Measurements from ENCODE around the gene SHANK2.

Gene SHANK2

GRCh38 chr11:71249301-71249700, 3.1 kb downstream of the SHANK2 start:
- TF ChIP-seq CTCF (IDR thresholded peaks at IDR 0.05; ENCODE audit: insufficient read depth, low read depth, low read length, missing control alignments): no peak
- H3K4me3 ChIP-seq (ENCODE audit: low read depth, low read length): no peak overlapping the region
- DNase-seq (ENCODE audit: low read depth): no peak

- no peak overlapping the region for H3K4me3 ChIP-seq (ENCODE audit: low read depth, low read length)
- DNase-seq (ENCODE audit: low read depth): no peak
- TF ChIP-seq CTCF (IDR thresholded peaks at IDR 0.05; ENCODE audit: insufficient read depth, low read depth, low read length, missing control alignments): no peak
Observed at GRCh38 chr11:71248656-71249055, 3.7 kb downstream of the SHANK2 start.

GRCh38 chr11:71248251-71248570, 4.2 kb downstream of the SHANK2 start:
- no peak overlapping the region for H3K4me3 ChIP-seq (ENCODE audit: low read depth, low read length)
- DNase-seq (ENCODE audit: low read depth): no peak
- TF ChIP-seq CTCF (IDR thresholded peaks at IDR 0.05; ENCODE audit: insufficient read depth, low read depth, low read length, missing control alignments): no peak

- H3K4me3 ChIP-seq (ENCODE audit: low read depth, low read length): no peak overlapping the region
- TF ChIP-seq CTCF (IDR thresholded peaks at IDR 0.05; ENCODE audit: insufficient read depth, low read depth, low read length, missing control alignments): no peak
- no peak for DNase-seq (ENCODE audit: low read depth)
Observed at GRCh38 chr11:71247551-71248250, 4.7 kb downstream of the SHANK2 start.

- TF ChIP-seq CTCF (IDR thresholded peaks at IDR 0.05; ENCODE audit: insufficient read depth, low read depth, low read length, missing control alignments): no peak
- no peak overlapping the region for H3K4me3 ChIP-seq (ENCODE audit: low read depth, low read length)
- DNase-seq (ENCODE audit: low read depth): no peak
Observed at GRCh38 chr11:71246559-71246958, 5.8 kb downstream of the SHANK2 start.

GRCh38 chr11:71245601-71246391, 6.6 kb downstream of the SHANK2 start:
- DNase-seq (ENCODE audit: low read depth): no peak
- H3K4me3 ChIP-seq (ENCODE audit: low read depth, low read length): no peak overlapping the region
- TF ChIP-seq CTCF (IDR thresholded peaks at IDR 0.05; ENCODE audit: insufficient read depth, low read depth, low read length, missing control alignments): no peak
